IMR-90 (cell line): Measurements from ENCODE around the gene TJP3.

Experiments
- BHLHE40 ChIP-seq: fragments of 150-350 bp; IDR thresholded peaks from 2 replicates; pipeline ENCODE4 v1.6.1; 2016; ENCODE audit warnings: mild to moderate bottlenecking, low read depth, low read length
- CEBPB ChIP-seq: IDR thresholded peaks from 2 replicates; pipeline ENCODE4 v1.6.1; 2012; ENCODE audit warnings: low read depth, low read length, improper control_type of control experiment
- CHD1 ChIP-seq: IDR thresholded peaks from 2 replicates; pipeline ENCODE4 v1.6.1; 2012; ENCODE audit warnings: low read depth, low read length, improper control_type of control experiment
- CTCF ChIP-seq: conservative IDR thresholded peaks from 2 replicates; pipeline ENCODE4 v1.5.1; 2012; ENCODE audit warnings: mild to moderate bottlenecking, low read depth, low read length, improper control_type of control experiment
- ELK1 ChIP-seq: fragments of 150-350 bp; IDR thresholded peaks from 2 replicates; pipeline ENCODE4 v1.6.1; 2016; ENCODE audit warnings: low read depth, mild to moderate bottlenecking, low read length, moderate library complexity, borderline replicate concordance
- MAFK ChIP-seq: IDR thresholded peaks from 2 replicates; pipeline ENCODE4 v1.6.1; 2012; ENCODE audit warnings: low read depth, low read length, improper control_type of control experiment
- MAZ ChIP-seq: IDR thresholded peaks from 2 replicates; pipeline ENCODE4 v1.6.1; 2012; ENCODE audit warnings: low read depth, mild to moderate bottlenecking, low read length, improper control_type of control experiment, moderate library complexity, borderline replicate concordance
- MXI1 ChIP-seq: IDR thresholded peaks from 2 replicates; pipeline ENCODE4 v1.6.1; 2012; ENCODE audit warnings: low read depth, mild to moderate bottlenecking, low read length, moderate library complexity, borderline replicate concordance
- POLR2A ChIP-seq: IDR thresholded peaks from 2 replicates; pipeline ENCODE4 v1.6.1; 2012; ENCODE audit warnings: mild to moderate bottlenecking, low read depth, low read length
- RAD21 ChIP-seq: IDR thresholded peaks from 2 replicates; pipeline ENCODE4 v1.6.1; 2012; ENCODE audit warnings: low read length, improper control_type of control experiment
- RCOR1 ChIP-seq: IDR thresholded peaks from 2 replicates; pipeline ENCODE4 v1.6.1; 2012; ENCODE audit warnings: mild to moderate bottlenecking, low read length, improper control_type of control experiment; ENCODE audit not compliant: insufficient replicate concordance
- RFX5 ChIP-seq: IDR thresholded peaks from 2 replicates; pipeline ENCODE4 v1.8.0; 2012; ENCODE audit warnings: low read depth, mild to moderate bottlenecking, low read length, moderate library complexity
- SMC3 ChIP-seq: fragments of 150-350 bp; IDR thresholded peaks from 2 replicates; pipeline ENCODE4 v1.6.1; 2016; ENCODE audit warnings: low read depth, mild to moderate bottlenecking, antibody characterized with exemption, low read length, moderate library complexity
- TF ChIP-seq, protein P1 (sequence below): fragments of 150-350 bp; IDR thresholded peaks from 2 replicates; pipeline ENCODE4 v1.6.1; 2017; ENCODE audit warnings: mild to moderate bottlenecking, antibody characterized with exemption, low read length, low read depth

- no peak for TF ChIP-seq POLR2A
- no peak for TF ChIP-seq SMC3
- TF ChIP-seq MAFK, result no peak
- no peak for TF ChIP-seq RFX5
- TF ChIP-seq CTCF, result no peak
- TF ChIP-seq, protein P1, sequence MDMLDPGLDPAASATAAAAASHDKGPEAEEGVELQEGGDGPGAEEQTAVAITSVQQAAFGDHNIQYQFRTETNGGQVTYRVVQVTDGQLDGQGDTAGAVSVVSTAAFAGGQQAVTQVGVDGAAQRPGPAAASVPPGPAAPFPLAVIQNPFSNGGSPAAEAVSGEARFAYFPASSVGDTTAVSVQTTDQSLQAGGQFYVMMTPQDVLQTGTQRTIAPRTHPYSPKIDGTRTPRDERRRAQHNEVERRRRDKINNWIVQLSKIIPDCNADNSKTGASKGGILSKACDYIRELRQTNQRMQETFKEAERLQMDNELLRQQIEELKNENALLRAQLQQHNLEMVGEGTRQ, result no peak
- TF ChIP-seq CEBPB, result no peak
- no peak for TF ChIP-seq MXI1
- TF ChIP-seq CHD1, result no peak
- TF ChIP-seq ELK1, result no peak
- no peak for TF ChIP-seq RAD21
- TF ChIP-seq RCOR1, result no peak
- TF ChIP-seq BHLHE40, result no peak
- no peak for TF ChIP-seq MAZ
Measured at GRCh38 chr19:3660493-3661219, 47.5 kb upstream of the TJP3 start.
